GM12801 (cell line): ENCODE data around the gene EYS.

Experiments used
- TF ChIP-seq, protein P1 (sequence below): IDR thresholded peaks from one replicate; pipeline ENCODE4 v1.5.1; 2011; ENCODE audit warnings: control low read depth; ENCODE audit not compliant: insufficient read length; ENCODE audit errors: extremely low read depth

The EYS gene

DNA sequence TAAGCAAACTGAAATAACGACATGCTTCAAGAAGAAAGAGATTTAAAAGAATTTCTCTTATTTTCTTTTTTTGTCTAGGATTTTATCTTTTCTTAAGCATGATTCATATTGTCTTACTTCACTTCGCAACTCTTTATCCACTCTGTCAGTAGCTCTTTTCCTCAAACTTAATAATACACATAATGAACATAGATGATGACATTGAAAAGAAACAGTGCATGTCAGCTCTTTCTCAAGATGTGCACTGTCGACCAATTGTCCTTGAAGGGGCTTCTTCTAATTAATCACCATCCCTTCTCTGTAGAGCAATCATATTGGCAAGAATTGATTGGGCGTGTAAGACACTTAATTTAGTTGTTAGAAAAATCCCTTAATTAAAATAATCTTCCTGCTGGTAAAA is 356.5 kb downstream of the EYS start:
- TF ChIP-seq, protein P1, sequence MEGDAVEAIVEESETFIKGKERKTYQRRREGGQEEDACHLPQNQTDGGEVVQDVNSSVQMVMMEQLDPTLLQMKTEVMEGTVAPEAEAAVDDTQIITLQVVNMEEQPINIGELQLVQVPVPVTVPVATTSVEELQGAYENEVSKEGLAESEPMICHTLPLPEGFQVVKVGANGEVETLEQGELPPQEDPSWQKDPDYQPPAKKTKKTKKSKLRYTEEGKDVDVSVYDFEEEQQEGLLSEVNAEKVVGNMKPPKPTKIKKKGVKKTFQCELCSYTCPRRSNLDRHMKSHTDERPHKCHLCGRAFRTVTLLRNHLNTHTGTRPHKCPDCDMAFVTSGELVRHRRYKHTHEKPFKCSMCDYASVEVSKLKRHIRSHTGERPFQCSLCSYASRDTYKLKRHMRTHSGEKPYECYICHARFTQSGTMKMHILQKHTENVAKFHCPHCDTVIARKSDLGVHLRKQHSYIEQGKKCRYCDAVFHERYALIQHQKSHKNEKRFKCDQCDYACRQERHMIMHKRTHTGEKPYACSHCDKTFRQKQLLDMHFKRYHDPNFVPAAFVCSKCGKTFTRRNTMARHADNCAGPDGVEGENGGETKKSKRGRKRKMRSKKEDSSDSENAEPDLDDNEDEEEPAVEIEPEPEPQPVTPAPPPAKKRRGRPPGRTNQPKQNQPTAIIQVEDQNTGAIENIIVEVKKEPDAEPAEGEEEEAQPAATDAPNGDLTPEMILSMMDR = no peak

DNA sequence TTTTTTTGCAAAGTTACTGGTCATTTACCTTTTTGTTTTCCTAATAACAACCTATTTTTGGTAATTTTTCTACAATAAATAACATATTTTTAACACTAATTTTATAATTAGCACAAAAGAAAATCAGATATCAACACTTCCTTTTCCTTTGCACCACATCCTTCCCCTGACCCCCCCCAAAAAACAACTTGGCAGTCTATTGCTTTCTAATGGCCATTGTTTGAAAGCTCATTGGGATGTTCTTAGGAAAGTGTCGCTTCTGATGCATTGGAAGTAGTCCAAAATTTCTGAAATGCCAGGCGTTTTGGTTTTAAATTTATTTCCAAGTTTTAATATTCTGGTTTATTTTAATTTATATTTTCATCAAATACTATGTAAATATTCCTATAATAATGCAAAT is 407.8 kb downstream of the EYS start:
- TF ChIP-seq, protein P1 = no peak

DNA sequence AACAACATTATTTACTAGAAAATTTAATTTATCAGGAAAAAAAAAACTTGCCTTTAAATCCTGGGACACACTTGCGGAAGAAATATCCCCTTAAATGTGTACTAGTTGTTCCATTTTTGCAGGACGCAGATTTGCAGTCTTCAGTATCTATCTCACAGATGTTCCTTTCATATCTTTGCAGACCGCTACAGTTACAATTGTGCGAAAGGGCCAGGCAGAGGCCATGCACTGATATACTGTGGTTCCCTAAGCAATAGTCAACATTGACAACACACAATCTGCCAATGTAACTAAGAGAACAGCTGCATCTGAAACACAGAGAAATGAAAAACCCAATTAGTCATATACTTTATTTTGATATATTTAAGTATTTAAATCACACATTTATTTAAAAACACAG is 411.2 kb downstream of the EYS start:
- TF ChIP-seq, protein P1 = no peak

DNA sequence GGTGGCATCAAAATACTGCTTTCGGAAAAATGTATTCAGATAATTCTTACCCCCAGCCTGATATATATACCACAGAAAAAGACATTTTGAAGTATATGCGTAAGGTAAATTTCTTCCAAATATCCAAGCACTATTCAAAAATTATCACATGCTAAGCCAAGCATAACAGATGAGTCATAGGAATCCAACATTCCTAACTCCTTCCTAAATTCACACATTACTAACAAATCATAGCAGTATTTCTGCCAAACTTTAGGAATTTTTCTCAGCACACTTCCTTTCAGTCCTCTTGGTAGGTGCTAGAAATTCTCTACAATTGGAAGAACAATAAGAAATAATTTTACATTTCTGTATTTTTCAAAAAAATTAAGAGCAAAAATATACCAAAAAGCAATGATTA is 417.5 kb downstream of the EYS start:
- TF ChIP-seq, protein P1 = no peak

DNA sequence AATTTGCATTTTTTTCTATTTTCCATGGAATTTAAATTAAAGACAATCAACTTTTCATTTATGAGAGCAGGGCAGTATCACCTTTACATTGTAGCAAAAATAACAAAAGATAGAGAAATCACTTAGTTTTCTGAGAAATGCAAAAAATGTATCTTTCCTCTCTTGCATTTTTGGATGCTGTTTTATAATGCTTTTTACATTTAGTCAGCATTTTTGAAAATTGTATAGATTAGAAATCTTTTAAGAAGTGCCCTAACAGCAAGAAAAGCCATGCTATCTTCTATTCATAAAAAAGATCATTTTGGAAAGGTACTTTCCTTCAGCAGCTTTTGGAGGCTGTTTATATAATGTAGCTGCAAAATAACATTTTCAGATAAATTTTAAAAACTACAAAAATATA is 421.8 kb downstream of the EYS start:
- TF ChIP-seq, protein P1 = no peak

DNA sequence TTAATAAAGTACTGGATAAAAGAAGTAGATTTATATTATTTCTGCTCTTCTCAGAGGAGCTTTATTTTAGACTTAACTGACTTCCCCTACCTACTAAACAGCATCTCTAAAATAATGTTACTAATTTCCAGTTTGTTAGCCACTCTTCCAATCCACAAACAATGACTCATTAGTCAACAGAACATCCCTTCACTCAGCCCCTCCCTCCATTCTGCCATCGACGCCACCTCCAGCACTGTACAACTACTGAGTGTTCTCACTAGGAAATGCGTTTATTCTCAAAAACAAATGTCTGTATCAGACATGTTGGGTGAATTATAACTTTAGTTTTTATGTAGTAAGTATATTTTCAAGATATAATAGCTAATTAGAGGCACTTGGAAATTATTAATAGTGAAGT is 427.0 kb downstream of the EYS start:
- TF ChIP-seq, protein P1 = no peak

DNA sequence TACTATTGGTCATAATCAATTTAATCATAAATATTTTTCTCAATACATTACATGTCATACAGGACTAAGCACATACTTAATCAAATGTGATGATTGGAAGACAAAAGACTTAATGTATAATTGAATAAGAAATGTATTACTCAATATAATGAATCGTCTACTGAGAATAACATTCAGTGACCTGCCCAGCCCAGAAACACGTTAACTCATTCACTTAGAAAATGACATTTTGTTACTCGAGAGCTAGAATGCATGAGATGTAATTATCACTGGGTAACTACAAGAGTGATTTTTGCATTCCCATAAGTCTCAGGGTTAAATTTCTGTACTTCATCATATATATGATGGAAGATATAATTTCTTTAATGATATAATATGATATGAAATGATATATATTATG is 444.8 kb downstream of the EYS start:
- TF ChIP-seq, protein P1 = no peak

DNA sequence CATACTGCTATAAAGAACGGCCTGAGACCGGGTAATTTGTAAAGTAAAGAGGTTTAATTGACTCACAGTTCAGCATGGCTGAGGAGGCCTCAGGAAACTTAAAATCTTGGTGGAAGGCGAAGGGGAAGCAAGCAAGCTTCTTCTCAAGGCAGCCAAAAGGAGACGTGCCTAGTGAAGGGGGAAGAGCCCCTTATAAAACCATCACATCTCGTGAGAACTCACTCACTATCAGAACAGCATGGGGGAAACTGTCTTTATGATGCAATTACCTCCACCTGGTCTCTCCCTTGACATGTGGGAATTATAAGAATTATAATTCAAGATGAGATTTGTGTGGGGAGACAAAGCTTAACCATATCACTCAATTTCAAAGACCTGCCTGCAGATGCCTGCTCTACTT is 447.0 kb downstream of the EYS start:
- TF ChIP-seq, protein P1 = no peak
